ENCODE data around the gene LPAR6. TPM values are rescaled to one million over a fixed set of nuclear protein-coding genes. Genes with fewer than 3 reads are reported as not detected.

The LPAR6 gene
- total and polyA plus RNA-seq, 2 of the 4 experiments (the other 2 are of a cell fraction), result 1.4 to 2.0 TPM

DNA sequence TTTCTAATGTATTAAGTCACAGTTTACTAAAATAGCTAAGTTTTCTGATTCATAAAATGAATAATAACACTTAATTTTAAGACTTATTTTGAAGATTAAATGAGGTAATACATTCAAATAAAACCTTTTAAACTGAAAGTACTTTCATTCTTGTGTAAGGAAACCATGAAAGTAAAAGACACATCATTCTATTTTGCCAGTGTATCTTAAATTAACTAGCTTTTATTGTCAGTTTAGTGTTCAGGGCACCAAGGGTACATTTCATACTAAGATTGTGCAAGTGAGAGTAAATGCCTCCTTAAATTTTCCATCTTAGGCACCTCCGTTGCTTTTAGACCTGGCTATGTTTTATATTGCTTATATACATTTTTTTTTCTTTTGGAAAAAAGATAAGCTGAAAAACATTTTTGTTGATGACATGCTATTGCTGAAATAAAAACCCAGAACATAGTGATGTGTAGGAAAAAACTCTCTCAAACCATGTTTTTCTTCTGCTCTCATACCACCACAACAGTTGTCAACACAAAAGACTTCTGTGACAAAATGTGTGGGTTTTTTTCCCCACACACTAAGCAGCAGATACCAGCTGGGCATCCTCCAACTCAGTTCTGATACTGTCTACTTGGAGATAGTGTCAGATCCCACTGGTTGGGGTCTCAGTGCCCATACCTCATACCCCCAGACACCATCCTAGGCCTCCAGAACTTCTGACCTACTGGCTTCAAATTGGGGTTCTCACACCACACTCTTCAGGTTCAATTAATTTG is 30.7 kb upstream of the LPAR6 start:
- Histone ChIP-seq H2BK120ac (ENCODE audit: low read depth, low read length) (no peak overlapping the region), H2BK15ac (ENCODE audit: low read depth, low read length) (no peak overlapping the region), H2AFZ (replicated peaks; ENCODE audit: low read length, poor library complexity) (no peak overlapping the region), H2BK20ac (ENCODE audit: low read depth, low read length) (no peak overlapping the region), H4K8ac (ENCODE audit: low read depth in 2 of 2, low read length in 2 of 2) (peak overlapping the region in 1 of 2 experiments; percentile 19; a peak in 1 of 4 replicates), H3K27ac (ENCODE audit: insufficient read depth, low read length) (no peak overlapping the region), H2AK9ac (replicated peaks; ENCODE audit: low read depth, low read length, poor library complexity) (no peak overlapping the region), H4K5ac (ENCODE audit: low read depth, low read length) (no peak overlapping the region), H3K4me1 (ENCODE audit: control insufficient read depth, insufficient read depth, low read length) (peaks cover 12% of the 10 kb centered on the region), H3K9me1 (ENCODE audit: insufficient read depth, low read length) (no peaks in the 10 kb centered on the region), H3K4me2 (ENCODE audit: low read depth, low read length) (no peak overlapping the region; the same call in 1 of the 2 replicates), H3K23ac (ENCODE audit: low read depth, low read length) (no peak overlapping the region), H3K79me1 (ENCODE audit: low read depth in 1 of 2, low read length in 2 of 2) (peaks cover 12 to 31% of the 10 kb centered on the region in 2 experiments), H3K9me3 (ENCODE audit: control insufficient read depth, insufficient read depth, low read length) (no peaks in the 10 kb centered on the region), H4K91ac (ENCODE audit: insufficient read depth, low read depth, low read length) (no peak overlapping the region), H2AK5ac (ENCODE audit: low read depth, low read length) (no peak overlapping the region), H4K20me1 (ENCODE audit: insufficient read depth, low read length) (no peaks in the 10 kb centered on the region; the same call in 1 of the 2 replicates), H3K18ac (ENCODE audit: low read depth, low read length) (no peak overlapping the region), H3K14ac (replicated peaks; ENCODE audit: low read depth, low read length) (no peak overlapping the region), H3K56ac (ENCODE audit: extremely low read depth, insufficient read depth, low read length) (no peak overlapping the region), H2BK5ac (ENCODE audit: low read depth, low read length, poor library complexity, severe bottlenecking) (no peak overlapping the region), H3K36me3 (ENCODE audit: control insufficient read depth, insufficient read depth, low read length) (no peaks in the 10 kb centered on the region), H3K27me3 (ENCODE audit: control insufficient read depth, insufficient read depth, low read length) (no peaks in the 10 kb centered on the region), H3K9ac (ENCODE audit: low read depth, low read length) (no peak overlapping the region), H3K4ac (ENCODE audit: low read depth, low read length) (no peak overlapping the region), H3K4me3 (ENCODE audit: insufficient read depth, low read depth, low read length) (no peak overlapping the region)
- ATAC-seq (ENCODE audit: low read depth), result no peak
- CTCF ChIA-PET, result no interaction called here
- POLR2A ChIA-PET (ENCODE audit: unreplicated experiment), result interaction anchor here (0.6 kb wide), 1 partner anchor 35 kb away, joined by 3 read pairs; no protein-coding TSS in a partner anchor
- intact Hi-C loops (cut with micrococcal nuclease) (no loop called here), dilution Hi-C loops (cut with HindIII; ENCODE audit: low sequenced_read_pairs, unreplicated experiment) (no loop called here), in situ Hi-C loops (cut with MboI; ENCODE audit: low sequenced_read_pairs) (no loop called here)
- TF ChIP-seq, protein P1, sequence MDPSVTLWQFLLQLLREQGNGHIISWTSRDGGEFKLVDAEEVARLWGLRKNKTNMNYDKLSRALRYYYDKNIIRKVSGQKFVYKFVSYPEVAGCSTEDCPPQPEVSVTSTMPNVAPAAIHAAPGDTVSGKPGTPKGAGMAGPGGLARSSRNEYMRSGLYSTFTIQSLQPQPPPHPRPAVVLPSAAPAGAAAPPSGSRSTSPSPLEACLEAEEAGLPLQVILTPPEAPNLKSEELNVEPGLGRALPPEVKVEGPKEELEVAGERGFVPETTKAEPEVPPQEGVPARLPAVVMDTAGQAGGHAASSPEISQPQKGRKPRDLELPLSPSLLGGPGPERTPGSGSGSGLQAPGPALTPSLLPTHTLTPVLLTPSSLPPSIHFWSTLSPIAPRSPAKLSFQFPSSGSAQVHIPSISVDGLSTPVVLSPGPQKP (IDR thresholded peaks at IDR 0.05; ENCODE audit: borderline replicate concordance, low read depth, low read length), result no peak
- TF ChIP-seq BHLHE40 (IDR thresholded peaks at IDR 0.05; ENCODE audit: low read depth, low read length) (no peak), FOS (IDR thresholded peaks at IDR 0.05; ENCODE audit: low read depth, low read length) (no peak), CEBPB (IDR thresholded peaks at IDR 0.05; ENCODE audit: low read depth, low read length) (no peak), RCOR1 (IDR thresholded peaks at IDR 0.05; ENCODE audit: insufficient replicate concordance, low read length) (no peak), RAD21 (IDR thresholded peaks at IDR 0.05; ENCODE audit: low read length) (no peak), CHD1 (IDR thresholded peaks at IDR 0.05; ENCODE audit: low read depth, low read length) (no peak)
- TF ChIP-seq, protein P2, sequence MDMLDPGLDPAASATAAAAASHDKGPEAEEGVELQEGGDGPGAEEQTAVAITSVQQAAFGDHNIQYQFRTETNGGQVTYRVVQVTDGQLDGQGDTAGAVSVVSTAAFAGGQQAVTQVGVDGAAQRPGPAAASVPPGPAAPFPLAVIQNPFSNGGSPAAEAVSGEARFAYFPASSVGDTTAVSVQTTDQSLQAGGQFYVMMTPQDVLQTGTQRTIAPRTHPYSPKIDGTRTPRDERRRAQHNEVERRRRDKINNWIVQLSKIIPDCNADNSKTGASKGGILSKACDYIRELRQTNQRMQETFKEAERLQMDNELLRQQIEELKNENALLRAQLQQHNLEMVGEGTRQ (IDR thresholded peaks at IDR 0.05; ENCODE audit: low read depth, low read length), result no peak
- TF ChIP-seq, protein P3, sequence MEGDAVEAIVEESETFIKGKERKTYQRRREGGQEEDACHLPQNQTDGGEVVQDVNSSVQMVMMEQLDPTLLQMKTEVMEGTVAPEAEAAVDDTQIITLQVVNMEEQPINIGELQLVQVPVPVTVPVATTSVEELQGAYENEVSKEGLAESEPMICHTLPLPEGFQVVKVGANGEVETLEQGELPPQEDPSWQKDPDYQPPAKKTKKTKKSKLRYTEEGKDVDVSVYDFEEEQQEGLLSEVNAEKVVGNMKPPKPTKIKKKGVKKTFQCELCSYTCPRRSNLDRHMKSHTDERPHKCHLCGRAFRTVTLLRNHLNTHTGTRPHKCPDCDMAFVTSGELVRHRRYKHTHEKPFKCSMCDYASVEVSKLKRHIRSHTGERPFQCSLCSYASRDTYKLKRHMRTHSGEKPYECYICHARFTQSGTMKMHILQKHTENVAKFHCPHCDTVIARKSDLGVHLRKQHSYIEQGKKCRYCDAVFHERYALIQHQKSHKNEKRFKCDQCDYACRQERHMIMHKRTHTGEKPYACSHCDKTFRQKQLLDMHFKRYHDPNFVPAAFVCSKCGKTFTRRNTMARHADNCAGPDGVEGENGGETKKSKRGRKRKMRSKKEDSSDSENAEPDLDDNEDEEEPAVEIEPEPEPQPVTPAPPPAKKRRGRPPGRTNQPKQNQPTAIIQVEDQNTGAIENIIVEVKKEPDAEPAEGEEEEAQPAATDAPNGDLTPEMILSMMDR (conservative IDR thresholded peaks at IDR 0.05; ENCODE audit: low read depth, low read length), result no peak
- no peak for DNase-seq
- BruUV-seq (replicated peaks), result no TSS peak
- no CpG with 5 or more reads among the region's 1 CpG for WGBS, 2 experiments (ENCODE audit: extremely low coverage in 2 of 2, insufficient read length in 1 of 2)

Measured in IMR-90 (cell line).